Activated CD4-positive, alpha-beta T cell treated with anti-CD3 and anti-CD28 coated beads, Interleukin-2, amount 50 U/mL, for 16 hours (primary cell): ENCODE measurements around the gene ALDH9A1.

Experiments used
- DNase-seq: peaks from one replicate; pipeline ENCODE4 v3.0.0-alpha.2; 2020

The ALDH9A1 gene

DNA sequence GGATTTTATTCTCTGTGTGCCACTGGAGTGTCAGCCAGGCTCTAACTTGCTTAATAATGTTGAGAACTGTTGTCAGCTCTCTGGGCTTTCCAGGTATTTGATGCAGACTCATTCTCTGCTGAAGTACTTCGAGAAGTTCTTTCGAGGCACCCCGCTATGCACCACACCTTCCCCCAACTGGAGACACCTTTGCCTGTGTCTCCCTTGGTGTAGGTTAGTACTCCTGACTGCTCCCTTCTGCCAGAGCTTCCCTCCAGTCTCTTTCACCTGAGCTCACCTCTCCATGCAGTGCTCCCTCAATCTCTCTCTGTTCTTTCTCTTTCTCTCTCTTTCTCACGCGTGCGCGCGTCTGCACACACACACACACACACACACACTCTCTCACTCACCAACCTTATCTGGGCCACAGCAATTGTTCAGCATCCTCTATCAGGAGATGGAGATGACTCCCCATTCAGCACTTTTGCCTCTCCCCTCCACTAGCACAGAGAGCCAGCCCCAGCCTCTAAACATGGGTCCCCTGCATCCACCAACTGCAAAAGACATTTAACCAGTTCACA lies 81.3 kb downstream of the ALDH9A1 start:
- no peak for DNase-seq

GRCh38 chr1:165616054-165616612 lies 82.2 kb downstream of the ALDH9A1 start:
- no peak for DNase-seq
